ENCODE results near the gene PIK3AP1. TPM values are rescaled to one million over a fixed set of nuclear protein-coding genes. Genes with fewer than 3 reads are reported as not detected.
A peak's percentile ranks its signal among the peaks of the same experiment; 100 is the strongest.
"Not testable (repeated sequence)": the region's sequence is repeated elsewhere in the genome, so short reads cannot be mapped to it uniquely, and the experiment has no call there.

The PIK3AP1 gene
- total RNA-seq, result 0.14 TPM in 1 of 2 replicates, not detected in the other

DNA sequence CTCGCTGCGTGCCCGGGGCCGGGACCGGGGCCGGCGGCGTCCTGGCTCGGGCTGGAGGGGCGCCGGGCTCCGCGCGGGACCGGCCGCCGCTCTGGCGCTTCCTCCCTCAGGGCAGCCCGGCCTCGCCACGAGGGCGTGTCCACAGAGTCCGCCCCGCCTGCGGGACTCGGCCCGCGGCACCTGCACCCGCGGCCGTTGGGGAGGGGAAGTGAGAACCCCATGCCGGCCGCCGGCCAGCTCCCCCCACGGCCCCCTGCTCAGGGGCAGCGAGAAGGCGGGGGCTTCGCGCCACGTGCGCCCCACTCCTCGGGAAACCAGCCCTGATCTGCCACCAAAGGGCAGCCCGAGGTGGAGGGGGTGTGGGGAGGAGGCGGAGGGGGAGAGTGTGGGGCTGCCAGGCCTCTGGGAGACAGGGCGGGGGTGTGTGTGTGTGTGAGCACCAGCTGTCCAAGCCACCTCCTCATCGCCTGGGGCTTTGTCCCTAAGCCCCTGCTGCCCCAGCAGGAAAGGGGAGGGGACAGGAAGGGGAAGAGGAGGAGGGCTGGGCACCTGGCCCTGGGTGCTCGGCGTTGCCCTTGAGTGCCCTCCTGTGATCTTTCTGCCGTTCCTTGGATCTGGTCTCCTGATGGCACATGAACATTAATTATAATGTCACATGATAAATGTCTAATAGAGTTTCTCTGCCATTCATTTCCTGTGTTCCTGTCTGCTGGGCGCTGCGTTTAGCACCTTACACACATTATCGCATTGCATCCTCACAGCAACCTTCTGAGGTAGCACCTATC is at the start of gene PIK3AP1:
Gene PIK3AP1, minus strand, starts transcription at position 93 of the 785 bp plus-strand sequence. CDS start 120 bp downstream, outside the sequence.
- DNase-seq, result no peak

DNA sequence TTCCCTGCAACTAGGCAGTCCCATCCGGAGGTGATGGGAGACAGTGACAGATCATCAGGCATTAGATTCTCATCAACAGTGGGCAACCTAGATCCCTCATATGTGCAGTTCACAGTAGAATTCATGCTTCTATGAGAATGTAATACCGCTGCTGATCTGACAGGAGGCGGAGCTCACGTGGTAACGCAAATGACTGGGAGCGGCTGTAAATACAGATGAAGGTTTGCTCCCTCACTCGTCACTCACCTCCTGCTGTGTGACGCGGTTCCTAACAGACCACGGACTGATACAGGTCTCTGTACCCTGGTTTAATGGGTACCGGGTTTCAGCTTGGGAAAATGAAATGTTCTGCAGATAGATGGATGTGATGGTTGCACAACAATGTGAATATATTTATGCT is 47.8 kb upstream of the PIK3AP1 start:
- DNase-seq, result no peak

- DNase-seq, result peak; percentile 64
Measured at GRCh38 chr10:96767611-96768010, 47.3 kb upstream of the PIK3AP1 start.

DNA sequence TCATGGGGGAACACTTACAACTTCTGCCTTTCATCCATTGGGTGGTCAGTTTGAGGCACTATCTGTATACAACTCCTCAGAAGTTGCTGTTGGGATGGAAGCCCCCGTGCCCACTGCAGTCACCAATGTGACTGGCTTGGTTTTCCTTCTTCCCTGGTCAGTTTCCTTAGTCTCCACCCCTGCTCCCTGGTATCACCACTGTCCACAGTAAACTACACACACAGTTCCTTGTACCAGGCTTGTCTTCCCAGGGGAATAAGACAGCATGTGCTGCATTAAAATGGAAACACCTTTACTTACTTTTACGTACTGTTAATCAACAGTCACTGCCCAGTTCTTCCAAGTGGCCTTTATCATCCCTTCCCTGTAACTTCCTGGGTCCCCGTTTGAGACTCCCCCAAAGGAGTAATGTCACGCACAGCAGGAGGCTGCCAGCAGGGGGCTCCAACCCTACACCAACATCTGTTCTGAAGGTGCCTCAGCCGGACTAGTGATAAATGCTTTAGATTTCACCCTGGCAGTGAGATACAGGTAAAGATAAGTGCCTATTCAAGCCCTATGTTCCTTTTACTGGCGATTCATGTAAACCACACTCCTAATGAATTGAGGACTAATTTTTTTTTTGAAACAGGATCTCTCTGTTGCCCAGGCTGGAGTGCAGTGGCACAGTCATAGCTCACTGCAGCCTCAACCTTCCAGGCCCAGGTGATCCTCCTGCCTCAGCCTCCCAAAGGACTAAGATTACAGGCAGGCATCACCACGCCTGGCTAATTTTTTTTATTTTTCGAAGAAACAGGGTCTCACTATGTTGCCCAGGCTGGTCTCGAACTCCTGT is 45.3 kb upstream of the PIK3AP1 start:
- DNase-seq, result peak; percentile 71

GRCh38 chr10:96764425-96765060 is 44.2 kb upstream of the PIK3AP1 start:
- no peak for DNase-seq

GRCh38 chr10:96758423-96758822 is 38.1 kb upstream of the PIK3AP1 start:
- peak; percentile 40 for DNase-seq

GRCh38 chr10:96756111-96756903 is 36.0 kb upstream of the PIK3AP1 start:
- no peak for DNase-seq

GRCh38 chr10:96753956-96754355 is 33.6 kb upstream of the PIK3AP1 start:
- DNase-seq, result no peak

DNA sequence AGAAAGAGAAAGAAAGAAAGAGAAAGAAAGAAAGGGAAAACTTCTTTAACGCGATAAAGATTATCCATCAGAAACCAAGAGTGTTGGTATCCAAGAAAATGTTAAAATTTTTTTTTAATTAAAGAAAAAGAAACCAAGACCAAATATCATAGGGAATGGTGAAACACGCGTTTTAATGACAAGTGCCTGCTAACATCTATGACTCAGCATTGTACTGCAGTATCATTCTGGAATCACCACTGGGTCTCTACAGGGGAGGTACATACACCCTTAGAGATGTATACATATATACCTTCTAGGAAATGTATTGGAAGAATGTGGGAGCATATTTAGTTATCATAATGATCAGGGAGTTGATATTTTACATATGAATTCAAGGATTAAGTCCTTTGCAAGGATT is 32.1 kb upstream of the PIK3AP1 start:
- DNase-seq, result no peak

DNA sequence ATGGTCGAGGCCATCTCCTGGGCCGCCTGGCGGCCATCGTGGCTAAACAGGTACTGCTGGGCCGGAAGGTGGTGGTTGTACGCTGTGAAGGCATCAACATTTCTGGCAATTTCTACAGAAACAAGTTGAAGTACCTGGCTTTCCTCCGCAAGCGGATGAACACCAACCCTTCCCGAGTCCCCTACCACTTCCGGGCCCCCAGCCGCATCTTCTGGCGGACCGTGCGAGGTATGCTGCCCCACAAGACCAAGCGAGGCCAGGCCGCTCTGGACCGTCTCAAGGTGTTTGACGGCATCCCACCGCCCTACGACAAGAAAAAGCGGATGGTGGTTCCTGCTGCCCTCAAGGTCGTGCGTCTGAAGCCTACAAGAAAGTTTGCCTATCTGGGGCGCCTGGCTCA is 30.0 kb upstream of the PIK3AP1 start:
- not testable (repeated sequence) for DNase-seq

- DNase-seq, result no peak
Measured at GRCh38 chr10:96747734-96748550, 27.6 kb upstream of the PIK3AP1 start.

DNA sequence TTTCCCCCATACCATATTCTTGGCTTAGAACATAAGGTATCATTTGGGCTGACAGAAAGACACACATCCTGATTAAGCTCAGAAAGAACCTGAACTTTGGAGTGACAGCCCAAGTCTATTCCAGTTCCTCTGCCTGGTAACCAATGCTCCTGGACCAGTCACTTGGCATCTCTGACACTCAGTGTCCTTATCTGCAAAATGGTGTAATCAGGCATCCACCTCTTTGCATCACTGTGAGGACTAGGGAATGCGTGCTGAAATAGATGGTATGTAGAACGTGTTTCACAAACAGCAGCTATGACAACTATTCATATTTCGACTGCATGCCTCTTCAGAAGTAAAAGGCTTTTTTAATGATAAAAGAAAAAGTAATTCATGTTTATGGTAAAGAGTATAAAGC is 26.2 kb upstream of the PIK3AP1 start:
- no peak for DNase-seq

- no peak for DNase-seq
Measured at GRCh38 chr10:96745950-96746349, 25.6 kb upstream of the PIK3AP1 start.

GRCh38 chr10:96743988-96744585 is 23.8 kb upstream of the PIK3AP1 start:
- DNase-seq, result peak; percentile 18

- DNase-seq, result not testable (repeated sequence)
Measured at GRCh38 chr10:96741557-96741956, 21.2 kb upstream of the PIK3AP1 start.

- DNase-seq, result no peak
Measured at GRCh38 chr10:96740579-96741281, 20.4 kb upstream of the PIK3AP1 start.

DNA sequence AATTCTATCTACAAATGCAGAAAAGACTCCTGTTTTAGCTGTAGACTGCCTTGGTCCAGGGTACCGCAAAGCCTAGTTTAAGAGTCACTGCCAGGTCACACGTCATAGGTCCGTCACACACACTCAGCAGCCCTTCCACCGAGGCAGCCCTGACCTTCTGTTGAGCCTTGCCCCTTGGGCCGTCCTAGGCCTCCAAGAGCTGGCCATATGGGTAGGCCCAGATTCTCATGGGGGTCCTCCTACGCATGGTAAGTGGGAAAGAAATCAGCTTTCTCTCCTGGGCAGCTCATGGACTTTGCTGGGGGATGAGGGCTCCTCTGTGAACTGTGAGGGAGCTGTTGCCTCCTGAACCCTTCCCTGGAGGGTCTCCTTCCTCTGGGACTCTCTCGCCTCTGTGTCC is 19.8 kb upstream of the PIK3AP1 start:
- DNase-seq, result no peak

- not testable (repeated sequence) for DNase-seq
Measured at GRCh38 chr10:96737307-96737902, 17.1 kb upstream of the PIK3AP1 start.

GRCh38 chr10:96724621-96725020 is 4.3 kb upstream of the PIK3AP1 start:
- DNase-seq, result no peak

- DNase-seq, result no peak
Measured at GRCh38 chr10:96721207-96721572, 876 bp upstream of the PIK3AP1 start.
